HUES48 (cell line): ENCODE measurements around the gene PEAK3.

ENCODE experiments used
- H3K27ac ChIP-seq: one replicate; pipeline ENCODE4 v1.7.0; 2013; ENCODE audit warnings: low read depth, low read length, inconsistent platforms
- H3K27me3 ChIP-seq: 2 replicates; pipeline ENCODE4 v1.6.1; 2013; ENCODE audit warnings: mild to moderate bottlenecking, low read length; ENCODE audit not compliant: control insufficient read depth, insufficient read depth
- H3K36me3 ChIP-seq: 2 replicates; pipeline ENCODE4 v1.6.1; 2013; ENCODE audit warnings: low read length; ENCODE audit not compliant: control insufficient read depth, insufficient read depth
- H3K4me1 ChIP-seq: 2 replicates; pipeline ENCODE4 v1.6.1; 2013; ENCODE audit warnings: mild to moderate bottlenecking, low read length; ENCODE audit not compliant: control insufficient read depth, insufficient read depth
- H3K4me3 ChIP-seq: 2 replicates; pipeline ENCODE4 v1.5.1; 2013; ENCODE audit warnings: mild to moderate bottlenecking, low read depth, low read length
- H3K9ac ChIP-seq: 2 replicates; pipeline ENCODE4 v1.6.1; 2013; ENCODE audit warnings: mild to moderate bottlenecking, low read depth, low read length, moderate library complexity
- H3K9me3 ChIP-seq: 2 replicates; pipeline ENCODE4 v1.6.1; 2013; ENCODE audit warnings: low read length; ENCODE audit not compliant: control insufficient read depth, insufficient read depth

The PEAK3 gene

DNA sequence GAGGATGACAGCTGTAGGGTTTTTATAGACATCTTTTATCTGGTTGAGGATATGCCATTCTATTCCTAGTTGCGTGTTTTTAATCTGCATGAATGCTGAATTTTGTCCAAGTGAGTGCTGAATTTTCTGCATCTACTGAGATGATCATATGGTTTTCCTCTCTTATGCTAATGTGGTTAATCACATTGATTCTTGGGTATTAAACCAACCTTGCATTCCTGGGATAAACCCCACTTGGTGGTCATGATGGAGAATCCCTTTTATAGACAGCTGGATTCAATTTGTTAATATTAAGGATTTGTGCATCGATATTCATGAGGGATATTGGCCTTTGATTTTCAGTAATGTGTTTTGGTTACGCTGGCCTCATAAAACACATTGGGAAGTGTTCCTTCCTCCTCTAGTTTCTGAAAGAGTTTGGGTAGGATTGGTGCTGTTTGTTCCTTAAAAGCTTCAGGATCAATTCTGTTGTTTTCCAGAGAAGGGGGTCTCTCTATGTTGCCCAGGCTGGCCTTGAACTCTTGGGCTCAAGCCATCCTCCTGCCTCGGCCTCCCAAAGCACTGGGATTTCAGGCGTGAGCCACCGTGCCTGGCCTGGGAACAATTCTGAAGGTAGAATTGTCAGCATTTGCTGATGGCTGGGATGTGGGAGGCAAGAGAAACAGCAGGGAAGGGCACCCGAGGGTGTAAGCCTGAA is 33.3 kb upstream of the PEAK3 start:
- Histone ChIP-seq H3K4me1 (0 out of 2 replicates have a peak, but pooled peaks cover 6% of the 10 kb centered on the region), H3K36me3 (no peaks in the 10 kb centered on the region), H3K27me3 (no peaks in the 10 kb centered on the region), H3K4me3 (no peak overlapping the region), H3K27ac (no peak overlapping the region), H3K9me3 (no peaks in the 10 kb centered on the region), H3K9ac (no peak overlapping the region)

DNA sequence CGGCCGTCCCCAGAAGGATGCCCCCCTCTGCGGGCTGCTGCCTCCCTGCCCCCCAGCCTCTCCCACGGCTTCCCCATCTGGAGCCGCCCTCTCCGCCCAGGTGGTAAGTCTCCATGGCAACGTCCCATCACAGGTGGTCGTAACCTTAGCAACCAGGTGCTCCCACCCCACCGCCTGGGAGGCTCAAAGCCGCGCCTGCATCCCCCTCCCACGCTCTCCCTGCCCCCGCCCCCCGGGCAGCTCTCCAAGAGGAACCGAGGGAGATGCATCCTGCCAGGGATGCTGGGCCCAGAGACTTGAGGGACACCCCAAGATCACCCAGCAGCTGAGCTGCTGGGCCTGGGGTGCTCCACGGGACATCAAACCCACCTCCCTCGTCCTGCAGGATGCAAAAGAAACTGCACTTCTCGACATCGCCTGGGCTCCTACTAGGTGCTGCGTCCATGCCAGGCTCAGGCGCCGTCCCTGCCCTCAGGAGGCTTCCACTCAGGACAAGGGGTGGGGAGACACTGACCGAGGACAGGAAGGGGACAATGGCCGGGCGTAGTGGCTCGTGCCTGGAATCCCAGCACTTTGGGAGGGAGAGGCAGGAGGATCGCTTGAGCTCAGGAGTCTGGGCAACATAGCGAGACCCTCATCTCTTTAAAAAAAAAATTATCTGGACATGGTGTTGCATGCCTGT is 31.0 kb upstream of the PEAK3 start:
- Histone ChIP-seq H3K27me3 (peaks cover 10% of the 10 kb centered on the region), H3K4me1 (0 out of 2 replicates have a peak, but pooled peaks cover 6% of the 10 kb centered on the region), H3K4me3 (no peak overlapping the region), H3K27ac (no peak overlapping the region), H3K36me3 (no peaks in the 10 kb centered on the region), H3K9me3 (no peaks in the 10 kb centered on the region), H3K9ac (no peak overlapping the region)

- peaks cover 24% of the 10 kb centered on the region for H3K27me3 ChIP-seq
- no peak overlapping the region for H3K27ac ChIP-seq
- H3K9ac ChIP-seq = no peak overlapping the region
- 0 out of 2 replicates have a peak, but pooled peaks cover under 1% of the 10 kb centered on the region for H3K4me1 ChIP-seq
- no peaks in the 10 kb centered on the region for H3K9me3 ChIP-seq
- no peak overlapping the region for H3K4me3 ChIP-seq
- H3K36me3 ChIP-seq = no peaks in the 10 kb centered on the region
These were observed 29.1 kb upstream of the PEAK3 start for GRCh38 chr19:2311093-2311492.

DNA sequence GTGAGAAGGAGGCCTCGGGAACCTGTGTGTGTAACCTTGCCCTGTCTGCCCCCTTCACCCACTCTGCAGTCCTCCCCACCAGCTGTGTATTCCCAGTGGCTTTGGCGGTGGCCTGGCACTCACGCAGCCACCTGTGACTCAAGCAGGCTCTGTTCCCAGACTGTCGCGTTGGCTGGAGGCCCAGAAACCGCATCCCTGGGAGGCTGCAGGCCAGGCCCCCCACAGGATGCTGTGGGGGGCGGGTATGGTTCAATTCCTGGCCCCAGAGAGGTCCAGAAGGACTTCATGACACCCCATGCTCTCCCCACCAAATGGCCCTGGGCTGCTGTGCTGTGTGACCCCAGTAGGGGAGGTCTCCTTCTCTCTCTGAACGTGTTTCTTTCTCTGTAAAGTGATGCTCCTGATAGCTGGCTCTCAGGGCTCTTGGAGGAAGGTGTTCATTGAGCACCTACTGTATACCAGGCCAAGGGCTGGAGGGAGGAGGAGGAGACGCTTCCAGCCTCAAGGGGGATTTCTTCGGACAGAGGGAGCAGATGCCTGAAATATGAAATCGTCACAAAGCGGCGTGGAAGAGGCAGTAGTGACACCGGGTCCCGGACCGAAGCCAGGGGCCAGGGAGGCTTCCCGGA is 27.9 kb upstream of the PEAK3 start:
- no peaks in the 10 kb centered on the region for H3K36me3 ChIP-seq
- peaks cover 24% of the 10 kb centered on the region for H3K27me3 ChIP-seq
- no peak overlapping the region for H3K27ac ChIP-seq
- H3K4me3 ChIP-seq = no peak overlapping the region
- H3K9me3 ChIP-seq = no peaks in the 10 kb centered on the region
- no peaks in the 10 kb centered on the region for H3K4me1 ChIP-seq
- no peak overlapping the region for H3K9ac ChIP-seq

GRCh38 chr19:2308114-2308556 is 26.2 kb upstream of the PEAK3 start, which contains the start of gene LINGO3:
Gene LINGO3 (minus strand): TSS chr19:2308154. CDS start chr19:2291776, 16,378 bp downstream.
- Histone ChIP-seq H3K36me3 (no peaks in the 10 kb centered on the region), H3K4me1 (no peaks in the 10 kb centered on the region), H3K4me3 (peak within 1 kb of the TSS; percentile 44), H3K9me3 (no peaks in the 10 kb centered on the region), H3K27ac (no peak within 1 kb of the TSS), H3K9ac (no peak within 1 kb of the TSS), H3K27me3 (peaks cover 24% of the 10 kb centered on the region)

DNA sequence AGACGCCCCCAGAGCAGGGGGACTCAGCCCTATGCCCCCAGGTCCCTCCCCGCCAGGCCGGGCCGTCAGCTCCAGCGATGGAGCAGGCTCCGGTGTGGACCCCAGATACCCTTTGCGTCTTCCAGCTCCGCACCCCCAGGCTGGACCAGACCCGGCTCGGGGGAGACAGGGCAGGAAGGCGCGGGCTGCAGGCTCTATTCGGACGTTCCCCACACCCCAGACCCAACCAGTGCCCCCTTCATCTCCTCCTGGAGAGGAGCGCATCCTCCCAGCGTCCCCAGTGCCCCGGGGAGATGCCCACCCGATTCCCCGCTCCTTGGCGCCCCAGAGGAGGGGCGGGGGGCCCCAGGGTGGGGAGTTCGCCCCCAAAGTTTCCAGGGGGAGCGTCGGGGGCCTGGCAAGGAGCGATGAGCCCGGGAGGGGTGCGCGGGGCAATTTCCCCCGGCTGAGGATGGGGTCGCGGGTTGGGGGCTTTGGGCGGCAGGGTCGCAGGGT is 25.6 kb upstream of the PEAK3 start:
- Histone ChIP-seq H3K36me3 (no peaks in the 10 kb centered on the region), H3K4me1 (no peaks in the 10 kb centered on the region), H3K9me3 (no peaks in the 10 kb centered on the region), H3K4me3 (peak overlapping the region; percentile 32; the same call in 1 of the 2 replicates), H3K27ac (no peak overlapping the region), H3K27me3 (peaks cover 25% of the 10 kb centered on the region), H3K9ac (no peak overlapping the region)

DNA sequence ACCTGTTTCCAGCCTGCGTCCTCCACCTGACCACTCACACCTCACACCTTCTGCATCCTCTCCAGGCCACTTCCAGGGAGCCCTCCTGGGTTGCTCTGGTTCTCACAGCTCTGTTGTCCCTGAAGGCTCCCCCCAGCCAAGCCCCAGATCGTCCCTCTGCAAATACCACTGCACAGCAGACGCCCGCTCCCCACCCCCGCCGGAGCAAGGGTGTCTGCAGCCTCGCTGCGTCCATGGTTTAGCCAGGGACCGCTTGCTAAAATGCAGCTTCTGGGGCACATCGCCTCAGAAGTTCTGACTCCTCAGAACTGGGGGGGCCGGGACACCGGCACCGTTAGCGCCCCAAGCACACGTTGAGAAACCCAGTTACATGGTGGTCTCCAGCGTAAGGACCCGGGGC is 25.0 kb upstream of the PEAK3 start:
- Histone ChIP-seq H3K27ac (no peak overlapping the region), H3K27me3 (peaks cover 29% of the 10 kb centered on the region), H3K36me3 (no peaks in the 10 kb centered on the region), H3K4me1 (no peaks in the 10 kb centered on the region), H3K9me3 (no peaks in the 10 kb centered on the region), H3K9ac (no peak overlapping the region), H3K4me3 (no peak overlapping the region)

DNA sequence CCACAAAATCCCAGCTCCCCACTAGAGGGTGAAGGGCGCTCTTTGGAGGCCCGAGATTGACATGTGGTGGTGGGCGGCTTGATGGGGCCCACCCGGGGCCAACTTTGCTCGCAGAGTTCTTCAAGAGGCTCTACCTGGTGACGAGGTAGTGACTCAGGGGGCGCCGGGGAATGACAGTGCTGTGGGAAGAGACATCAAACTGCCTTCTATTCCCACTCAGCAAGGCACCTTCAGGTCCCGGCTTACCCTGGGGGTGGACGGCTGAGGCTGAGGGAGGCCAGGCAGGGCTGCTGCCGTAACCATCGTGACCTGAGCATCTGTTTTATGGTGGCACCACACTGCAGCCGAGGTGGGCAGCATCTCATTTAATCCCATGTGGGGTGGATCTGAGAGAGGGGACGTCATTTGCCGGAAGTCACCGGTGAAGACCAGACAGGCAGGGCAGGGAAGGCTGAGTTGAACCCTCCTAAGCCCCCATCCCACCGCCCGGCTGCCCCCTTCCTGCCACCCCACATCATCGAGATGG is 24.4 kb upstream of the PEAK3 start:
- Histone ChIP-seq H3K4me3 (no peak overlapping the region), H3K9me3 (no peaks in the 10 kb centered on the region), H3K27ac (no peak overlapping the region), H3K4me1 (no peaks in the 10 kb centered on the region), H3K36me3 (no peaks in the 10 kb centered on the region), H3K9ac (no peak overlapping the region), H3K27me3 (peaks cover 29% of the 10 kb centered on the region)

DNA sequence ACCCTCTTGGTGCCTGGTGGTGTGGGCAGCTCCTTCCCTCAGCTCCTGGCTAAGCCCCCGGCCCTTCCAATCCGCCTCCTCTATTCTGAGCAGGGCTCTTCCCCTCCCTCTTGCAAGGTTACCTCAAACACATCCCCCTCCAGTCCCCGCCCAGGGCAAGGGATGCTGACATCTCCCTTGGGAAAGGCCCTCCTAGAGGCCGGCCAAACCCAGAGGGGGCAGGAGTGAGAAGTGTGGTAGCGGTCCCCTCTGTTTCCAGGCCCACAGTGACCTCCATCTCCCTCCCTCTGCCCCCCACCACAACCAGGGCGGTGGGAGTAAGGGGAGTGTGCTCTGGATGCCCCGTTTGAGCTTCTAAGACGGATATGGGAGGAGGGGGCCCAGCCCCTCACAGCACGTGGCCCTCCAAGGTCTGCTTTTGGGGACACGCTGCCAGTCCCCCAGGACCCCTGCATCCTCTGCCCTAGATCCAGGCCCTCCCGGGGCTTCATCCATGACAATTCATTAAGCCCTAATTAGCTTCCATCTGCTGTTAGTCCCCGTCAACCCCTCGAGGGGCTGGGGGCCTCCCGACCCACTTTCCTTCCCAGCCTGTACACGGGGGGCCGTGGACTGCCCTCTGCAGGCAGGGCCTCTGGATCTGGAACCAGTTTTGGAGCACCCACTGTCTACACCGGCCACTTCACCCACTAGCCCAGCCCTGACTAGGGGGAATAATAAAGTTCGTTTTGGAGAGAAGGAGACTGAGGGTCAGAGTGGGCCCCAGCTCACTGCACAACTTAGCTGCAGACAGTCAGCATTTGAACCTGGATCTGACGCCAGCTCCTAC is 23.7 kb upstream of the PEAK3 start:
- Histone ChIP-seq H3K4me3 (no peak overlapping the region), H3K27me3 (peaks cover 29% of the 10 kb centered on the region), H3K4me1 (no peaks in the 10 kb centered on the region), H3K27ac (no peak overlapping the region), H3K9me3 (no peaks in the 10 kb centered on the region), H3K9ac (no peak overlapping the region), H3K36me3 (no peaks in the 10 kb centered on the region)

GRCh38 chr19:2303211-2303798 is 21.3 kb upstream of the PEAK3 start:
- Histone ChIP-seq H3K27ac (no peak overlapping the region), H3K36me3 (no peaks in the 10 kb centered on the region), H3K4me1 (no peaks in the 10 kb centered on the region), H3K4me3 (no peak overlapping the region), H3K27me3 (peaks cover 21% of the 10 kb centered on the region), H3K9ac (no peak overlapping the region), H3K9me3 (no peaks in the 10 kb centered on the region)
